ENCODE results near the gene SUMO3. TPM values are rescaled to one million over a fixed set of nuclear protein-coding genes. Genes with fewer than 3 reads are reported as not detected.

The SUMO3 gene
- polyA plus RNA-seq, 1 of the 3 experiments (the other 2 are of a cell fraction): 125 TPM

GRCh38 chr21:44757731-44758130 is 60.1 kb downstream of the SUMO3 start:
- Histone ChIP-seq H4K20me1 (ENCODE audit: insufficient read depth) (no peaks in the 10 kb centered on the region), H3K27me3 (ENCODE audit: insufficient read depth) (no peaks in the 10 kb centered on the region; the same call in 1 of the 2 replicates), H2AFZ (ENCODE audit: low read depth) (no peak overlapping the region), H3K4me1 (ENCODE audit: control insufficient read depth in 1 of 2, insufficient read depth in 2 of 2, low read depth in 1 of 2, low read length in 1 of 2) (no peaks in the 10 kb centered on the region; a peak in 2 of 4 replicates), H3K9me2 (no peaks in the 10 kb centered on the region), H3K9ac (no peak overlapping the region), H3K27ac (ENCODE audit: low read depth in 2 of 2, low read length in 1 of 2) (no peak overlapping the region), H3K4me3 (ENCODE audit: low read depth in 2 of 2, low read length in 1 of 2) (no peak overlapping the region), H3K4me2 (no peak overlapping the region), H3K79me2 (ENCODE audit: insufficient read depth) (no peaks in the 10 kb centered on the region), H3F3A (replicated peaks; ENCODE audit: insufficient read depth) (no peaks in the 10 kb centered on the region), H3K36me3 (replicated peaks in 1 of 2; ENCODE audit: control insufficient read depth in 1 of 2, insufficient read depth in 2 of 2, low read length in 1 of 2) (no peaks in the 10 kb centered on the region), H3K9me3 (no peaks in the 10 kb centered on the region)
- ChIA-PET CTCF (interaction anchor here (1.7 kb wide), 1 partner anchor 35 kb away, joined by 4 read pairs; no protein-coding TSS in a partner anchor), POLR2A (no interaction called here)
- 28% methylated on average over 5 of the region's 6 CpGs for WGBS (ENCODE audit: low lambda C conversion rate)
- DNase-seq: no peak
- TF ChIP-seq SMC3 (IDR thresholded peaks at IDR 0.05; ENCODE audit: low read depth, low read length): no peak
- no peak for TF ChIP-seq SIN3A (IDR thresholded peaks at IDR 0.05; ENCODE audit: borderline replicate concordance, low read depth, low read length)
- TF ChIP-seq RXRA (IDR thresholded peaks at IDR 0.05; ENCODE audit: borderline replicate concordance, low read depth): no peak
- no peak for TF ChIP-seq TAF1 (IDR thresholded peaks at IDR 0.05; ENCODE audit: borderline replicate concordance, low read depth, low read length)
- TF ChIP-seq CTCF (IDR thresholded peaks at IDR 0.05): no peak
- TF ChIP-seq TEAD4 (IDR thresholded peaks at IDR 0.05; ENCODE audit: borderline replicate concordance, insufficient read depth): no peak
- no peak for TF ChIP-seq RFX5 (IDR thresholded peaks at IDR 0.05; ENCODE audit: low read length)
- TF ChIP-seq GATA2 (CRISPR knock-in tag; IDR thresholded peaks at IDR 0.05): no peak
- TF ChIP-seq TCF12 (IDR thresholded peaks at IDR 0.05): no peak
- no peak for TF ChIP-seq RCOR1 (IDR thresholded peaks at IDR 0.05; ENCODE audit: low read length)

GRCh38 chr21:44756423-44757185 is 61.3 kb downstream of the SUMO3 start:
- Histone ChIP-seq H2AFZ (ENCODE audit: low read depth) (no peak overlapping the region), H3K4me3 (ENCODE audit: low read depth in 2 of 2, low read length in 1 of 2) (no peak overlapping the region), H3K4me2 (no peak overlapping the region), H3K36me3 (replicated peaks in 1 of 2; ENCODE audit: control insufficient read depth in 1 of 2, insufficient read depth in 2 of 2, low read length in 1 of 2) (no peaks in the 10 kb centered on the region), H3F3A (replicated peaks; ENCODE audit: insufficient read depth) (no peaks in the 10 kb centered on the region), H3K27ac (ENCODE audit: low read depth in 2 of 2, low read length in 1 of 2) (no peak overlapping the region), H3K79me2 (ENCODE audit: insufficient read depth) (no peaks in the 10 kb centered on the region), H3K27me3 (ENCODE audit: insufficient read depth) (no peaks in the 10 kb centered on the region; the same call in 1 of the 2 replicates), H3K9ac (no peak overlapping the region), H4K20me1 (ENCODE audit: insufficient read depth) (no peaks in the 10 kb centered on the region), H3K9me2 (no peaks in the 10 kb centered on the region), H3K4me1 (ENCODE audit: control insufficient read depth in 1 of 2, insufficient read depth in 2 of 2, low read depth in 1 of 2, low read length in 1 of 2) (no peaks in the 10 kb centered on the region; a peak in 2 of 4 replicates), H3K9me3 (no peaks in the 10 kb centered on the region)
- TF ChIP-seq EP300 (IDR thresholded peaks at IDR 0.05; ENCODE audit: borderline replicate concordance in 1 of 2, low read depth in 1 of 2, low read length in 1 of 2) (no peak), USF1 (IDR thresholded peaks at IDR 0.05; ENCODE audit: borderline replicate concordance, low read depth) (no peak), MXI1 (IDR thresholded peaks at IDR 0.05; ENCODE audit: low read depth, low read length) (no peak), RXRA (IDR thresholded peaks at IDR 0.05; ENCODE audit: borderline replicate concordance, low read depth) (no peak), CTCF (IDR thresholded peaks at IDR 0.05) (no peak), RFX5 (IDR thresholded peaks at IDR 0.05; ENCODE audit: low read length) (no peak), SIN3A (IDR thresholded peaks at IDR 0.05; ENCODE audit: borderline replicate concordance, low read depth, low read length) (no peak), FOXJ3 (CRISPR knock-in tag; IDR thresholded peaks at IDR 0.05) (no peak), TEAD4 (IDR thresholded peaks at IDR 0.05; ENCODE audit: borderline replicate concordance, insufficient read depth) (no peak), SMC3 (IDR thresholded peaks at IDR 0.05; ENCODE audit: low read depth, low read length) (no peak), GATA2 (CRISPR knock-in tag; IDR thresholded peaks at IDR 0.05) (no peak), NRF1 (IDR thresholded peaks at IDR 0.05; ENCODE audit: low read depth, low read length) (no peak), RCOR1 (IDR thresholded peaks at IDR 0.05; ENCODE audit: low read length) (no peak)
- DNase-seq: no peak
- POLR2A ChIA-PET: no interaction called here
- 71% methylated on average over 22 of the region's 23 CpGs for WGBS (ENCODE audit: low lambda C conversion rate)
- CTCF ChIA-PET: interaction anchor here (1.7 kb wide), 1 partner anchor 36 kb away, joined by 4 read pairs; no protein-coding TSS in a partner anchor

Data from SK-N-SH (cell line).